SH-SY5Y (cell line): ENCODE results near the gene IFNA5.

Experiments
- GATA2 ChIP-seq: IDR thresholded peaks from 2 replicates; pipeline ENCODE4 v1.6.1; 2011; ENCODE audit warnings: mild to moderate bottlenecking, low read depth, low read length
- GATA3 ChIP-seq: IDR thresholded peaks from 2 replicates; pipeline ENCODE4 v1.6.1; 2011; ENCODE audit warnings: low read depth, mild to moderate bottlenecking, low read length, moderate library complexity

The IFNA5 gene

GRCh38 chr9:21317956-21318923, 13.1 kb upstream of the IFNA5 start:
- no peak for TF ChIP-seq GATA2
- TF ChIP-seq GATA3 = no peak

GRCh38 chr9:21316860-21317259, 11.7 kb upstream of the IFNA5 start:
- TF ChIP-seq GATA3 (no peak), GATA2 (no peak)

- TF ChIP-seq GATA2 = no peak
- no peak for TF ChIP-seq GATA3
Measured at GRCh38 chr9:21316032-21316842, 11.1 kb upstream of the IFNA5 start.

GRCh38 chr9:21314152-21314551, 9.0 kb upstream of the IFNA5 start:
- TF ChIP-seq GATA2 (no peak), GATA3 (no peak)

- TF ChIP-seq GATA2 (no peak), GATA3 (no peak)
Measured at GRCh38 chr9:21311889-21312288, 6.8 kb upstream of the IFNA5 start.

GRCh38 chr9:21295992-21296391, 9.1 kb downstream of the IFNA5 start:
- TF ChIP-seq GATA2 = no peak
- TF ChIP-seq GATA3 = no peak

GRCh38 chr9:21294904-21295538, 10.1 kb downstream of the IFNA5 start:
- TF ChIP-seq GATA2 (no peak), GATA3 (no peak)

GRCh38 chr9:21294364-21294774, 10.7 kb downstream of the IFNA5 start:
- no peak for TF ChIP-seq GATA2
- TF ChIP-seq GATA3 = no peak

GRCh38 chr9:21289848-21290247, 15.3 kb downstream of the IFNA5 start:
- TF ChIP-seq GATA2 = peak; percentile 20; the same call in 1 of the 2 replicates
- TF ChIP-seq GATA3 = no peak

- TF ChIP-seq GATA3 = no peak
- no peak for TF ChIP-seq GATA2
Measured at GRCh38 chr9:21287280-21287679, 17.8 kb downstream of the IFNA5 start.

- TF ChIP-seq GATA3 (no peak), GATA2 (no peak)
Measured at GRCh38 chr9:21286659-21287058, 18.5 kb downstream of the IFNA5 start.

- no peak for TF ChIP-seq GATA3
- TF ChIP-seq GATA2 = no peak
Measured at GRCh38 chr9:21286099-21286498, 19.0 kb downstream of the IFNA5 start.

- no peak for TF ChIP-seq GATA2
- no peak for TF ChIP-seq GATA3
Measured at GRCh38 chr9:21281275-21281674, 23.8 kb downstream of the IFNA5 start.

- TF ChIP-seq GATA2 (no peak), GATA3 (no peak)
Measured at GRCh38 chr9:21268347-21268657, 36.8 kb downstream of the IFNA5 start.
